ENCODE data around the gene SPI1.

Gene SPI1

DNA sequence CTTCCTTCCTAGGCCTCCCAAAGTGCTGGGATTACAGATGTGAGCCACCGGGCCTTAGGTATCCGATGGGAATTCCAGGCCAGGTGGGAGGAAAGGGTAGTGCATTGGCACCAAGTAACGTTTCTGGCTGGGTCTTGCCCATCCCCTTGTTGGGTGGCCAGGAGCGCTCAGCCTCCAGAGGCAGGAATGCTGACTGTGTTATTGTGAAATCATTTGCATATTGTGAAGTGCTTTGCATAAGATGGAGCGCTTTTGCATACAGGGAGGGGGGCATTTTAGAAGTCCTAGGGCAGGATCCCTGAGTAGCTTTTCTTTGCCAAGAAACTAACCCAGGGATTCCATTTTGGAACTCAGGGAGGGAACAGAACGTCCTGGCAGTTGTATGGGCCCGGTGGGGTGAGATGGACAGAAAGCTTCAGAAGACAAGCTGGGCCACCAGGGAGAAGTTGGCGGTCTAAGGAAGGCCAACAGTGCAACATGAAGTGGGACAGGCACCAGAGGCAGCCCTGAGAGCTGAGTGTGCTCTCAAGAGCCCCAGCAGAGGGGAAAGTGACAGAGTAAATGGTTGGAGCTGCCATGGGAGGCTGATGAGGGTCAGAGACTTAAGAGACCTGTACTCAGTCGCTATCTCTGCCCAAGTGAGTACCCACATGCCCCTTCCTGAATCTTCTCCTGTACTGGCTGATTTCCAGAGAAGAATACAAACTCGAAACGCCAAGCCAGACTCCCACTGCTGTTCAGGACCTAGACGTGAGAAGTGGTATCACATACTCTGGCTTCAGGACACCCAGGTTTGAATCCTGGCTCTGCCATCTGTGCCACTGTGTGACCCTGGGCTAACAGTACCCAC is 28.8 kb upstream of the SPI1 start:
- DNase-seq = no peak

DNA sequence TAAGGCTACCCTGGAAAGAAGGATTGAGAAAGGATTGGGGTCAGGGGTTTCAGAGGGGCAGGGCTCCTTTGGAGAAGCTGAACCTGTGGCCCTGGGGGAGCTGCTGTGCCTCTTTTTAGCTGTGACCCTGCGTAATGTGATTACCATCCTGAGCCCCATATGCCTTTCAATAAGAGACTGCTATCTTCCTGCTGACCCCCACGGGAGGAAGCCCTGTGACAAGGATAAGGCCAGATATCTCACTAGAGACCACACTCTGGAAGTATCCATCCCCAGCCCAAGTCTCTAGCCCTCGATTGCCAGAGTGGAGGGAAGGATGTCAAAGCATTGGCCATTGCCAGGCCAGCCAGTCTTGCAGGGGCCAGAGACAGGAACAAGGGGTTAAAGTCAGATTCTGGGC is 25.2 kb upstream of the SPI1 start:
- no peak for DNase-seq

DNA sequence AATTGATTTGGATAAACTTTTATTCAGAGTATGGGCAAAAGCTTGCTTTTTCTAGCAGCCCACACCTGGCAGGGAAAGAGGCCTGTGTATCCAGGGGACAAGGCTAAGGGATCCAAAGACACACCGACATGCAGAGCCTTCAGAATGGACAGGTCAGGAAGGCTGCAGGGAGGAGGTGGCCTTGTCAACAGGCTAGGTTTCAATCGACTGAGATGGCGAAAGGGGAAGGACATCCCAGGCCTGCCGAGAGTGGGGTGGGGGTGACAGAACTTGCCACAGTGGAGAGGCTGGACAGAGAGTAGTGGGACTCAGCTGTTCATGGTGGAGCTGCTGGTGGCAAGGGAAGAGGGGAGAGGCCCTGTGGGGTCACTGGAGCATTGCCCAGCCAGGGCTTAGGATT is 24.8 kb upstream of the SPI1 start:
- no peak for DNase-seq

DNA sequence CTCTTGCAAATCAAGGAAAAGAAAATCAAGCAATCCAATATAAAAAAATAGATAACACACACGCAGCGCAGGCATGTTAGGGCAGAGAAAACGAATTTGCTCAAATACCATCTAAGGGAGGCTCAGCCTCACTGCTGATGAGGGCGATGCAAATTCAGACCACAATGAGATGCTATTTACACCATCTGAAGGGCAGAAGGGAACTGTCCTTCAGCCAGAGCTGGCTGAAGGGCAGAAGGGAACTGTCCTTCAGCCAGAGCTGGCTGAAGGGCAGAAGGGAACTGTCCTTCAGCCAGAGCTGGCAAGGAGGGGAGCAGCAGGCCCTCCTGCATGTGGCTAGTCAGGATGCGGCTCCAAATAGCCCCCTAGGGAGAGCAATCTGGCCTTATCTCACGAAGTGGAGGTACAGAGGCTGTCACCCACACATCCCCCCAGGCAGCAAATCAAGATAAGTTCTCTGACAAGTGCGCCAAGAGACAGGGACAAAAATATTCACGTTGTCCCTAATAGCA is 22.5 kb upstream of the SPI1 start:
- no peak for DNase-seq

DNA sequence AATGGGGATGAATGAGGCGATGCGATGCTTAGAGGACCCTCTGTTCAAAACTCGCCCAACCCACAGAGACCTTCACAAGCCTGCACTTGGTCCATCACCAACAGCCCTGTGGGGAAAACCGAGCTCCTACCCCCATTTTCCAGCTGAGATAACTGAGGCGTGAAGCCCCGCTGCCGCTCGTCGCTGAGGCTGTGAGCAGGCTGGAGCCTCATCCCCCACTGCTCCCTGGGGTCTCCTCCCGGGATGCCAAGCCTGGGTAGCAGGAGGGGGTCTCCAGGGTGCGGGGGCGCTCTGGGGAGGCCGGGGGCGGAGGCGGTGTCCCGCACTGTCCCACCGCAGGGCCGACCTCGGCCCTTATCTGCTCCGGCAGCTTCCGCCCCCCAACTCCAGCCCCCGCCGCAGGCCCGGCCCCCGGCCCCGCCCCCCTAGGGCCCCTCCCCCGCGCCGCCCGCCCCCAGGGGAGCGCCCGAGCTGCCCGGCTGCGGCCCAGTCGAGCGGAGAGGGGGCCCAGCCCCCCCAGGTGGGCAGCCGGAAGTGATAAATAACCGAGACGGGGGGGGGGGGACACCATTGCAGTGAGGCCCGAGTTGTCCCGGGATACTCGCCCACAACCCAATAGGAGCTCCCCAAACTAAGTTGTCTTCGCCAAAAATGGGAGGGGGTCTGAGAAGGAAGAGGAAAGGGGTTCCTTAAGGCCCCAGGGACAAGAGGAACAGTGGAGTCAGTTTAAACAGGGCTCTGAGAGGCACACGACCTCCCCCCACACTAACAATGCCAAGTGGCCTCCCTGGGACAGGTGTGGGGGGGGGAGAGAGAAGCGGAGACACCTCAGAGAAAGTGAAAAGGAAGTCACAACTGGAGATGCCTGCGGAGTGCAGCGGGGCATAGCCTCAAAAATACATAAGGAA is 21.8 kb upstream of the SPI1 start:
- no peak for DNase-seq

- no peak for DNase-seq
Measured at GRCh38 chr11:47398551-47398950, 20.2 kb upstream of the SPI1 start.

- DNase-seq = no peak
Measured at GRCh38 chr11:47398011-47398410, 19.7 kb upstream of the SPI1 start.

- no peak for DNase-seq
Measured at GRCh38 chr11:47396049-47396320, 17.6 kb upstream of the SPI1 start.

DNA sequence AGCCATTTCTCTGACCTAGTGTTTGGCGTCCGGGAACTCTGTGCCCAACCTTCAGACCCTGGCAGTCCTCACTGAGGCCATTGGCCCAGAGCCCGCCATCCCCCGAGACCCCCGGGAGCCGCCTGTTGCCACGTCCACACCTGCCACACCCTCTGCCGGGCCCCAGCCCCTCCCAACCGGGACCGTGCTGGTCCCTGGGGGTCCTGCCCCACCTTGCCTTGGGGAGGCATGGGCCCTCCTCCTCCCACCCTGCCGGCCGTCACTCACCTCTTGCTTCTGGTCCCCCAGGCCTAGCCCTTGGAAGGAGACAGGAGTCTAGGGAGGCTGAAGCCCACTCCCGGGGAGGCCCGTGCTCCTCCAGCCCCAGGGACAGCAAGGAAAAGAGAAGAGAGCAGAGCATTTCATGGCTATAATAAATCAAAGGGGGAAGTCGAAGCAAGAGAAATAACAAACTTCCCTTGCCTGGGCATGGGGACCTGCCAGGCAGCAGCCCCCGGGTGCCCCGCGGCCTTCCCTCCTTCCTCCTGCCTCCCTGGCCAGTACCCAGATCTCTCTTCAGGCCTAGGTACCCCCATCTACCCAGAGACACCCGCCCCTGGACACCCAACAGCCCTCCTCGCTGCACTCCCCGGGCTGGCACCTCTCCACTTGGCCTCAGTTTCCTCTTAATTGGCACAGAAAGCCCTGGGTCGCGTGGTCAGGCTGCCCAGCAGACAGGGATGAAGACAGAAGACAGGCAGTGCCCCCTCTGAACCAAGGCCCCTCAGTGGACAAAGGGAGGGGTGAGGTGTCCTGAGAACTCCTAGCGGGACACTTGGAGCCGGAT is 17.1 kb upstream of the SPI1 start:
- DNase-seq = no peak

DNA sequence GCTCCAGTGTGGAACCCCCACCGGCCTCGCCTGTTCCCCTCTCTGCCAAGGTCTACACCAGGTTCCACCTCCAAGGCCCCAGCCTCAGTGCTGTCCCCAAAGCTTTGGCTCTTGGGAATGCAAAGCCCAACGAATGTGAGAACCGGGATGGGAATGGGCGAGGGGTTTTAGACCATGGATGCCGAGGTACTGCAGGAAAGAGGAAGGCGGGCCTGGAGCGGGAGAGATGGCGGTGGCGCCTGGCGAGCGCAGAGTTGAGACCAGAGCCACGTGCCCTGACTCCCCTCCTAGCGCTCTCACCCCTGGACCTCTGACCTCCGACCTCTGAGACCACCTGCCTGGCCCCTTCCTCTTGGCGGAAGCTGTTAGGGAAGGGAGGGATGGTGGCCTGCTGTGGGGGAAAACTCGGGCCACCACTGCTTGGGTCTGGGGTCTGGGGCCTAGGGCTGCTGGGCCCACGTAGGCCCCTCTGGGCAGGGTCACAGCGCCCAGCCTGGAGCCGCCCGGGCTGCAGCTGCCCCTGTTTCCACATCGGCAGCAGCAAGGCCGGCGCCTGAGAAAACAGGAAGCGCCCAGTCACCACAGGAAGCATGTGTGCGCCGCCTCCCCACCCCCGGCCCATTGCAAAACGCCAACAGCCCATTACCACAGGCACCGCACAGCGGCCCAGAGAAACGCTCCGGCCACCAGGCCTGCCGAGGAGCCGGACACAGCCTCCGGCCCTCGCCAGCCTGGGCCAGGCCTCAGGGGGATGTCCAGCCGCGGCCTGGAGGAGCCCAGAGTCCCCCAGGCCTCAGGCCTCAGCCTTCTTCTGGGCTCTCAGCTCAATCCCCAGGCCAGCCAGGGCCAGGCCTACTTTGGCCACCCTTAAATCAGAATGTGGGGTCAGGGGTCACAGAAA is 16.2 kb upstream of the SPI1 start:
- peak; percentile 63 to 67 for DNase-seq

- no peak for DNase-seq
Measured at GRCh38 chr11:47394050-47394321, 15.6 kb upstream of the SPI1 start.

GRCh38 chr11:47393163-47394049 is 15.1 kb upstream of the SPI1 start:
- DNase-seq = no peak

GRCh38 chr11:47392546-47393162 is 14.3 kb upstream of the SPI1 start:
- DNase-seq = no peak

DNA sequence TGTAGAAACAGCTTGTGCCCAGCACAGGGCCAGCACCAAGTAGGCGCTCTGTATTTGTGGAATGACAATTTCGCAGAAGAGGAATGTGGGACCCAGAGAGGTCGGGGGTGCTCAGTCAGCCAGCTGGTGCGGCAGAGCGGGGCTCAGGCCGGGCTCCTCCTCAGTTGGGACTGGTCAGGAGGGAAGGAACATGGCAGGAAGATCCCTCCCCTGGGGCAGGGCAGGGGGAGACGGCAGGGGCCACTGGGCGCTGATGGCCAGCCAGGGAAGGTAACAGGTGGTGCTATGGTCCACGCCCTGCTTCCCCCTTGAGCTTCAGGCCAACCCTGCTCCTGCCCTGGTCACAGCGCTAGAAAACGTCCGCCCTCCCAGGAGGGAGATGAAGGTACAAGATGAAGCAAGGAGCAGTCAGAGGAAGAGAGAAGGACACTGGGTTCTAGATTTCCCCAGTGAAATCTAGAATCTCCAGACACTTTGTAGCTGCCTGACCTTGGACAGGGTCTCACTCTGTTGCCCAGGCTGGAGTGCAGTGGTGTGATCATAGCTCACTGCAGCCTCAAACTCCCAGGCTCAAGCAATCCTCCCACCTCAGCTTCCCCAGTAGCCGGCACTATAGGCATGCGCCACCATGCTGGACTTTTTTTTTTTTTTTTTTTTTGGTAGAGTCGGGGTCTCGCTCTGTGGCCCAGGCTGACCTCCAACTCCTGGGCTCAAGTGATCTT is 13.5 kb upstream of the SPI1 start:
- no peak for DNase-seq

GRCh38 chr11:47391077-47391583 is 12.8 kb upstream of the SPI1 start:
- no peak for DNase-seq

- DNase-seq = no peak
Measured at GRCh38 chr11:47390422-47390760, 12.0 kb upstream of the SPI1 start.

DNA sequence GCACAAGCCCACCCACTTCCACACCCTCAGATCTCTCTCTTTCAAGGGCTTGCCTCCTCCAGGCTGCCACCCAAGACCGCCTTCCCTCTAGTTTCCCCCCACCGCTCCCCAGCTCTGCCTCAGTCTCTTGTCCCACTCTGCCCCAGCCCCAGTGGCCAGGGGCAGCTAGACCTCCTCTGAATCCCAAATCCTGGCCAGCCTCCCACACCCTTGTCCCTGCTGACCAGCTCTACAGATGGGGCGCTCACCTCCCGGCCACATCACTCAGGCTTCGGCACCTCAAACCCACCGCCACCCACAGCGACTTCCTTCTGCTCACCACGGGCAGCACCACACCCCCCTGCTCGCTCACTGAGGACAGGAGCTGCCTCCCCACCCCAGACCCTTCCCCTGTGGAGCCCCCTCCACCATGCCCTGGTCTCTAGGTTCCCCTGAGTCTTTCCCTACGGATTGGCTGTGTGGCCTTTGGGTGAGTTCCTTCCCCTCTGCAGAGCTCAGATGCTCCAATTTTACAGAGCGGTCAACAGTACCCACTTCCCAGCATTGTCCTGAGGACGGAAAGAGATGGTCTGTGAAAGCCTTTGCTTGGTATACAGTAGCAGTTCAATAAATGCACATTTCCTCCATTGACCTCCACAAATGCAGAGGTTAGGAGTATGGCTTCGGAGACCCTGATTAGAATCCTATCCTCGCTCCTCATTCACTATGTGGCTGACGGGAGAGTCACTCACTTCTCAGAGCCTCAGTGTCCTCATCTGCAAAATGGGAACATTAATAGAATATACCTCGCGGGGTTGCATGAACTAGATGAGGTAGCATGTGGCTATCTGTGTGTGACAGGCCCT is 11.5 kb upstream of the SPI1 start:
- no peak for DNase-seq

DNA sequence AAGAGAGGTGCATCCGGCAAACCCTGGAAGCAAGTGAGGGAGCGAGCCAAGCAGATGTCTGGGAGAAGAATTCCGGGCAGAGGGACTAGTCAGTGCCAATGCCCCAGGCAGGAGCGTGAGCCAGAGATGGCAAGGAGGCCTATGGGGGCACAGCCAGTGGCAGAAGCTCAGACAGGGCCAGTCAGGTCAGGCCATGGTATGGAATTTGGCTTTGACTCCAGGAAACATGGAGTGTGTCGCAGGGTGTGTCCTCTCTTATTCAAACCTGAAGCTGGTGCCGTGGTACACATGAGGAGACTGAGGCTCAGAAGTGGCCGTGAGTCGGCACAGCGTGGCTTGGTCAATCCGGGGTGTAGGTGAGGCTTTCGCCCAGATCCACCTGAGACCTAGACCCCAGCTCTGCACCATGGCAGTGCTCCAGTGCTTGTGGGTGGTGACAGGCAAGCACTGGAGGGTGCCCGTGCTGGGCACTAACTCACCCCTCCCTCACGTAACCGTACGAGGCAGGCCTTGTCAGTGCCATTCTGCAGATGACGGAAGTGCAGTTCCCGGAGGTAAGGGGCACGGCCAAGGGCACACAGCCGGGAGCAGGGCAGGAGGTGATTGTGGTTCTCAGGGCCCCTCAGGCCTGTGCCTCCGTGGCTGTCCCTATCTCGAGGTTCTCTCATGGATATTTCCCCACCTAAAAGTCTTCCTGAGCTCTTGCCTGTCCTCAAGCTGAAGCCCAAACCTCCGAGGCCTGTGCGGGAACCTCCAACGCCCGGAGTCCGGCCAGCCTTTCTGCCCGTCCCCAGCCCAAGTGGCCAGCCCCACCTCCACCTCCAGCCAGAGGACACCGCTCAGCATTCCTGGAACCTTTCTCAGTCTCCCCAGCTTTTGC is 10.6 kb upstream of the SPI1 start:
- DNase-seq = no peak

All from stimulated activated CD4-positive, alpha-beta T cell treated with anti-CD3 and anti-CD28 coated beads, Interleukin-2, amount 100 ng/mL, for 24 hours (primary cell).